ENCODE results near the gene DYNC2LI1.

The DYNC2LI1 gene

GRCh38 chr2:43763091-43763490 is 10.7 kb upstream of the DYNC2LI1 start:
- DNase-seq (no peak), ATAC-seq (no peak)

- ATAC-seq (no peak), DNase-seq (no peak)
These were observed 9.6 kb upstream of the DYNC2LI1 start for GRCh38 chr2:43764086-43764705.

- ATAC-seq = no peak
These were observed 7.8 kb upstream of the DYNC2LI1 start for GRCh38 chr2:43766006-43766405.

GRCh38 chr2:43774617-43775016 is 778 bp downstream of the DYNC2LI1 start:
- ATAC-seq (no peak), DNase-seq (no peak)

More at GRCh38 chr2:43766006-43766405, 7.8 kb upstream of the DYNC2LI1 start:
- no peak for DNase-seq

- DNase-seq (no peak), ATAC-seq (peak; percentile 47)
These were observed 2.5 kb downstream of the DYNC2LI1 start for GRCh38 chr2:43776324-43776723.

GRCh38 chr2:43777306-43777926 is 3.6 kb downstream of the DYNC2LI1 start:
- ATAC-seq (peak; percentile 39), DNase-seq (peak; percentile 47)

GRCh38 chr2:43778233-43778632 is 4.4 kb downstream of the DYNC2LI1 start:
- DNase-seq (no peak), ATAC-seq (no peak)

- DNase-seq (no peak), ATAC-seq (peak; percentile 76)
These were observed 14.1 kb downstream of the DYNC2LI1 start for GRCh38 chr2:43787895-43788294.

- DNase-seq = no peak
- ATAC-seq = no peak
These were observed 14.8 kb downstream of the DYNC2LI1 start for GRCh38 chr2:43788646-43789045.

- ATAC-seq = no peak
- DNase-seq = no peak
These were observed 16.3 kb downstream of the DYNC2LI1 start for GRCh38 chr2:43790147-43790546.

GRCh38 chr2:43791035-43791765 is 17.4 kb downstream of the DYNC2LI1 start:
- DNase-seq (no peak), ATAC-seq (no peak)

GRCh38 chr2:43792653-43793052 is 18.8 kb downstream of the DYNC2LI1 start:
- ATAC-seq (no peak), DNase-seq (no peak)

- DNase-seq = no peak
These were observed 21.1 kb downstream of the DYNC2LI1 start for GRCh38 chr2:43794956-43795355.

GRCh38 chr2:43796206-43796605 is 22.4 kb downstream of the DYNC2LI1 start:
- DNase-seq (no peak), ATAC-seq (no peak)

More at GRCh38 chr2:43794956-43795355, 21.1 kb downstream of the DYNC2LI1 start:
- no peak for ATAC-seq

- DNase-seq = no peak
These were observed 24.5 kb downstream of the DYNC2LI1 start for GRCh38 chr2:43798300-43798699.

GRCh38 chr2:43800894-43801293 is 27.1 kb downstream of the DYNC2LI1 start:
- DNase-seq (no peak), ATAC-seq (no peak)

More at GRCh38 chr2:43798300-43798699, 24.5 kb downstream of the DYNC2LI1 start:
- no peak for ATAC-seq

GRCh38 chr2:43802135-43802534 is 28.3 kb downstream of the DYNC2LI1 start:
- DNase-seq (no peak), ATAC-seq (no peak)

- ATAC-seq (no peak), DNase-seq (no peak)
These were observed 29.3 kb downstream of the DYNC2LI1 start for GRCh38 chr2:43803113-43803512.

- ATAC-seq (no peak), DNase-seq (no peak)
These were observed 32.8 kb downstream of the DYNC2LI1 start for GRCh38 chr2:43806719-43807031.

- DNase-seq (no peak), ATAC-seq (no peak)
These were observed 36.6 kb downstream of the DYNC2LI1 start for GRCh38 chr2:43810452-43810851.

- ATAC-seq = no peak
- no peak for DNase-seq
These were observed 37.0 kb downstream of the DYNC2LI1 start for GRCh38 chr2:43810888-43811287.

GRCh38 chr2:43812006-43812405 is 38.2 kb downstream of the DYNC2LI1 start:
- ATAC-seq = no peak
- DNase-seq = no peak

- ATAC-seq (no peak), DNase-seq (no peak)
These were observed 39.1 kb downstream of the DYNC2LI1 start for GRCh38 chr2:43812947-43813346.

- DNase-seq (no peak), ATAC-seq (no peak)
These were observed 40.9 kb downstream of the DYNC2LI1 start for GRCh38 chr2:43814711-43815110.
